Measurements from ENCODE around the gene CFAP73. TPM values are rescaled to one million over a fixed set of nuclear protein-coding genes. Genes with fewer than 3 reads are reported as not detected.
"Not testable (repeated sequence)": the region's sequence is repeated elsewhere in the genome, so short reads cannot be mapped to it uniquely, and the experiment has no call there.

The CFAP73 gene
- total RNA-seq, 1 donor from 2014 or later = not detected

GRCh38 chr12:113202300-113203075, 53.0 kb downstream of the CFAP73 start:
- DNase-seq (ENCODE audit: low spot score) = no peak
- intact Hi-C loops (cut with DNase I) = no loop called here

GRCh38 chr12:113203852-113204760, 54.6 kb downstream of the CFAP73 start:
- no peak for DNase-seq (ENCODE audit: low spot score)
- intact Hi-C loops (cut with DNase I) = no loop called here

GRCh38 chr12:113204804-113205203, 55.3 kb downstream of the CFAP73 start:
- no peak for DNase-seq (ENCODE audit: low spot score)
- intact Hi-C loops (cut with DNase I) = no loop called here

GRCh38 chr12:113206802-113207201, 57.3 kb downstream of the CFAP73 start:
- DNase-seq (ENCODE audit: low spot score); intact Hi-C loops (cut with DNase I): not testable (repeated sequence)

- no peak for DNase-seq (ENCODE audit: low spot score)
- intact Hi-C loops (cut with DNase I) = no loop called here
These were observed 58.1 kb downstream of the CFAP73 start for GRCh38 chr12:113207613-113208040.

DNA sequence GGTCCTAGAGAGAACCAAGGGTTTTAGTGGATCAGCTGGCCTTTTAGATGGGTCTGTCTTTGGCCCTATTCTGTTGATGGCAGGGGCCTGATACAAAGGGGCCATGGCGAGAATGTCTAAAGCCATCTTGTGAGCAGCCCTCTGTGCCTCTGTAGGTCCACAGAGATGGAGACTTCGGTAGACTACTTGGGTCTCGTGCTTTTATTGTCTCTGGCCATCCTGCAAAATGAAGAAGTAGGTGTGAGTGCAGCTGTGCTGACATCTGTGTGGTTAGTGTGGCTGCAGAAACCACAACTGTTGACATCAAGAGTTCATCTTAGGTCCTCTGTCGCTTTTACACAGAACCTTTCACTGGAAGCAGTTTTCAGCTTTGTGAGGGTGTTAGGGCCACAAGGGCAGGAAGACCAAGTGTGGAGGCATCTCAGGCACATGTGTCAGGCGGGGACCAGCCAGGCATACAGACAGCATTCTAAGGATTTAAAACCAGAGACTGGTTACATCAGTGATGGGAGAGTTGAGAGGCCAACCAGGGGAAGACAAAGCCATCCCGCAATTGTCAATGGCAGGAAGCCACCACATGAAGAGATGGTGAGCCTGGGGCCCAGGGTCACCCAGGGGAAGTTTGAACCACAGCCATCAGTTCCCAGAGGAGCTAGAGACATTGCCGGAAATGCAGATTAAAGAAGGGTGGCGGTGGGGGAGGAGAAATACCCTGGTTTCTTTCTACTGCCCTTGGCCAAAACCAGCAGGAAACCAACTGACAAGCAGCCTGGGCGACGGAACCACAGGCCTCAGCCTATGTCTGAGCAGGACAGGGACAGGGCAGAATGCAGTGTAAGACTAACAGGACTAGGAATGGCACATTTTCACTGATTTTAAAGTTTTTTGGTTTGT, 58.8 kb downstream of the CFAP73 start:
- intact Hi-C loops (cut with DNase I) = no loop called here
- no peak for DNase-seq (ENCODE audit: low spot score)

Small RNA genes lying within 50 kb of the gene (microRNA-seq; reads per million reads assigned to microRNA genes)
- gene MIR7106 = not detected

Other genes starting within 250 kb of the CFAP73 start
- 4.0 TPM for gene OAS1, start 242.8 kb upstream of the CFAP73 start, total RNA-seq
- gene OAS3, start 211.2 kb upstream of the CFAP73 start, total RNA-seq = 6.4 TPM
- gene OAS2, start 171.2 kb upstream of the CFAP73 start, total RNA-seq = 6.4 TPM
- 2.6 TPM for gene DTX1, start 93.0 kb upstream of the CFAP73 start, total RNA-seq
- not detected for gene RASAL1, start 14.0 kb upstream of the CFAP73 start, total RNA-seq
- gene DDX54, start 35.8 kb downstream of the CFAP73 start, total RNA-seq = 35.5 TPM
- 11.0 TPM for gene RITA1, start 36.0 kb downstream of the CFAP73 start, total RNA-seq
- gene TPCN1, start 71.7 kb downstream of the CFAP73 start, total RNA-seq = 77.1 TPM
- 11.0 TPM for gene SLC8B1, start 185.4 kb downstream of the CFAP73 start, total RNA-seq
- gene PLBD2, start 208.9 kb downstream of the CFAP73 start, total RNA-seq = 30.8 TPM

All from cardiac septum (tissue), 1 donor.